ENCODE results near the gene MYO1D.
A peak's percentile ranks its signal among the peaks of the same experiment; 100 is the strongest.

The MYO1D gene

DNA sequence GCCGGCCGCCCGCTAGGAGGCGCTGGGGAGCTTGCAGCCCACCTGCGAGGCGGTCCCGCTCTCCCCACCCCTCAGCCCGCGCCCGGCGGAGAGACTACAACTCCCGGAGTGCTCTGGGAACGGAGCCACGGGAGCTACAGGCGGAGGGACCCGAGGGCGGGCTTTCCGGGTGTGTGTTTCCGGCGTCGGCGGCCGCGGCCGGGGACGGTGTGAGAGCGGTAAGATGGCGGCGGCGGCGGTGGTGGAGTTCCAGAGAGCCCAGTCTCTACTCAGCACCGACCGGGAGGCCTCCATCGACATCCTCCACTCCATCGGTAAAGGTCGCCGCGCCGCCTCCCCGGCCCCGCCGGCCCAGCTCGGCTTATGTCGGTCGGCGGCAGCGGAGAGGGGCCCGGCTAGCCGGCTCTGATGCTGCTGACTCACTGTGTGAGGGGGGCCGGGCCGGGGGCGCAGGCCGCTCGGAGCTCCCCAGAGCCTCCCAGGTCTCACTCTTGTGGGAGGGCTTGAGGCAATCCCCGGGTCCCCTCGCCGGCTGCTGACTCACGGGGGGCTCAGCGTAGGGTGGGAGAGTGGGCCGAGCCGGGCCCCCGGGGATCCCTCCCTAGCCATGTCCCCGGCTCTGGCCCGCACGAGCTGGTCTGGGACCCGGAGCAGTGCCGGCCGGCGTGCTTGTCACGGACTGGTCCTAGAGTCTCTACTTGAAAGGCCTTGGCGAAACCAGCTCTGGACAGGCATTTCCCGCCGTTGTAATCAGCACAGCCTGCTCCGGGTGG, 432.4 kb downstream of the MYO1D start, which contains the start of gene PSMD11:
Gene PSMD11 (plus strand): TSS at position 210 of the 773 bp plus-strand sequence. CDS start 14 bp downstream, at position 224.
- peak; percentile 79 for DNase-seq

DNA sequence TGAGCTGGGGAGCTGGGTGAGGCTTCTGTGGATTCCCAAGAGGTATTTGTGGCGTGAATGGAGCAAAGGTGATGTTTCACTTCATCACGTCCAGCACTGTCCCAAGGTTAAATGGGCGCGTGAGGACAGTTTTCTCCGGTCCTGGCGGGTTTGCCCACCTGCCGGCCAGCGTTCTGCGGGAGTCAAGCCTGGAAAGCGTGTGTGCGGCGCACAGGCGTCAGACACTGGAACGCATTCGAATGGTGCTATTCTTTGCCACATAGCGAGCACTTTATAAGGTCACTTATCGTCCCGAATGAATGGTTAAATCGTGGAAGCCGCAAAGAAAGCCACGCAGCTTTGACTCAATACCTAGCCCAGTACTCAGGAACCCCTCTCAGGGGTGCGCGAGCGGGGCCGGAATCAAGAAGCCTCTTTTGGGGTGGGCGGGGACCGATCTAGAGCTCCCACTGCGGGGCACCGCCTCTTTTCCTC, 433.1 kb downstream of the MYO1D start:
- no peak for DNase-seq

All from GOT3 (cell line).